Mucosa of rectum (tissue), 2 donors: ENCODE data around the gene LIN37.

Source experiments
- H3K27ac ChIP-seq, 2 donors: one replicate each; pipeline ENCODE4 v1.7.0; 2013; ENCODE audit warnings: inconsistent platforms in 2 of 2, low read depth in 2 of 2, low read length in 2 of 2
- H3K27me3 ChIP-seq, 2 donors: one replicate each; pipeline ENCODE4 v1.7.0; 2013; ENCODE audit warnings: low read length in 2 of 2; ENCODE audit not compliant: control insufficient read depth in 2 of 2, insufficient read depth in 2 of 2
- H3K36me3 ChIP-seq, 2 donors: one replicate each; pipeline ENCODE4 v1.7.0; 2013; ENCODE audit warnings: low read length in 2 of 2; ENCODE audit not compliant: control insufficient read depth in 2 of 2, insufficient read depth in 2 of 2
- H3K4me1 ChIP-seq, 2 donors: one replicate each; pipeline ENCODE4 v1.7.0; 2013; ENCODE audit warnings: low read length in 2 of 2, mild to moderate bottlenecking in 1 of 2; ENCODE audit not compliant: control insufficient read depth in 2 of 2, insufficient read depth in 2 of 2
- H3K4me3 ChIP-seq, 2 donors: one replicate each; pipeline ENCODE4 v1.7.0; 2013; ENCODE audit warnings: low read length in 2 of 2
- H3K9ac ChIP-seq, 2 donors: one replicate each; pipeline ENCODE4 v1.7.0; 2013; ENCODE audit warnings: low read length in 2 of 2, low read depth in 1 of 2, mild to moderate bottlenecking in 1 of 2
- H3K9me3 ChIP-seq, 2 donors: one replicate each; pipeline ENCODE4 v1.7.0; 2013; ENCODE audit warnings: low read length in 2 of 2; ENCODE audit not compliant: control insufficient read depth in 2 of 2
- donor health status: healthy.
- donor health status: Normal muscosa, but diverticular disease.

The LIN37 gene

DNA sequence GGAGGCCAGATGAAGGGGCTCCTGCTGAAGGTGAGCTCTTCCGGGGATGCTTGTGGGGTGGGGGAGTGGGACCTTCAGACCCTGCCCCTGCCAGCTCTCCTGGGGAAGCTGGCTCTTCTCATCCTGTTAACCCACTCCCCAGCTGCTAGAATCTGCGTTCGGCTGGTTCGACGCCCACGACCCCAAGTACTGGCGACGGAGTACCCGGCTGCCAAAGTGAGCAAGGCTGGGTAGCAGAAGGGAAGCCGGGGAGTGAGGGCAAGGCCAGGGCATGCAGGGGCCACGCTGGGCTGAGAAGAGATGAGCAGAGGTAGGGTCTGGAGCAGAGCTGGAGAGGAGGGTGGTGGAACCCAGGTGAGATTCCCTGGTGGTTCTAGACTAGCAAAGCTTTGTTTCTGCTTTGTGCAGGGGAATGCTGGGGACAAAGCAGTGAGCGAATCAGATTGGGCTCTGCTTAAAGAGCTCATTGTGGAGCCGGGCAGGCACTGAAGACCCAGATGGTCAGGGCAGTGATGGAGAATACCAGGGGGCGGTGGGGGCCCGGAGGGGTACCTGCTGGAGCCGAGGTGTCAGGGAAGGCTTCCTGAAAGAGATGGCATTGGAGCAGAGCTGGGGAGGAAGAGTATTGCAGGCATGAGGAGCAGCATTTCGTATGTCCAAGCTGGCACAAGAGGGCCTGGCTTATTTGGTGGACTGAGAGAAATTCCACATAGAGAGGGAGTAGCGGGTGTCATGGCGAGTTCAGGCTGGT is 20.2 kb upstream of the LIN37 start:
- peaks cover 87 to 89% of the 10 kb centered on the region in 2 donors for H3K36me3 ChIP-seq
- H3K9ac ChIP-seq = no peak overlapping the region
- no peaks in the 10 kb centered on the region for H3K4me1 ChIP-seq
- H3K4me3 ChIP-seq = no peak overlapping the region
- H3K27me3 ChIP-seq = no peaks in the 10 kb centered on the region
- no peak overlapping the region for H3K27ac ChIP-seq
- no peaks in the 10 kb centered on the region for H3K9me3 ChIP-seq

DNA sequence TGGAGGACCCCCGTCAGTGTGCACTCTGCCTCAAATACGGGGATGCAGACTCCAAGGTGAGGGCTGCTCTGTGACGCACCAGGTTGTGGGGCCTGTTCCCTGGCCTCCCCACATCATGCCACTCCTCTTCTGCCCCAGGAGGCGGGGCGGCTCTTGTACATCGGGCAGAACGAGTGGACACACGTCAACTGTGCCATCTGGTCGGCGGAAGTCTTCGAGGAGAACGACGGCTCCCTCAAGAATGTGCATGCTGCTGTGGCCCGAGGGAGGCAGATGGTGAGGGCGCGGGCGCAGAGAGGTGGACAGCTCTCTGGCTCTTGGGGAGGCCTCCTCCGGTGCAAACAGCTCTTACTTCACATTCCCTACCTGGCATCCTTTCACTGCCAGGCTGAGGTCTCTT is 19.4 kb upstream of the LIN37 start:
- Histone ChIP-seq H3K4me3 (no peak overlapping the region), H3K4me1 (no peaks in the 10 kb centered on the region), H3K36me3 (peaks cover 83% of the 10 kb centered on the region in 2 donors), H3K27ac (no peak overlapping the region), H3K9me3 (no peaks in the 10 kb centered on the region), H3K27me3 (no peaks in the 10 kb centered on the region), H3K9ac (no peak overlapping the region)

DNA sequence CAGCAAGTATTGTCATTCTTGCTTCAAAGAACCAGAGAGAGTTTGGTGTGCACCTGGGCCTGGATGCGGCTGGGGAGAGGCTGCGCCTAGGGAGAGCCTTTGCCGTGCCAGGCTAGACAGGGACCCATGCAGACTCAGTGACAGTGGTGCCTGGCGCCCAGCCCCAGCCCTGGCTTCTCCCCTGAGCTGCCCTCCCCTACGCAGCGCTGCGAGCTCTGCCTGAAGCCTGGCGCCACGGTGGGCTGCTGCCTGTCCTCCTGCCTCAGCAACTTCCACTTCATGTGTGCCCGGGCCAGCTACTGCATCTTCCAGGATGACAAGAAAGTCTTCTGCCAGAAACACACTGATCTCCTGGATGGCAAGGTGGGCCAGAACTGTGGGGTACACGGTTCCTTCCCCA is 18.6 kb upstream of the LIN37 start:
- H3K9me3 ChIP-seq = no peaks in the 10 kb centered on the region
- no peaks in the 10 kb centered on the region for H3K27me3 ChIP-seq
- no peak overlapping the region for H3K9ac ChIP-seq
- no peak overlapping the region for H3K4me3 ChIP-seq
- no peak overlapping the region for H3K27ac ChIP-seq
- no peaks in the 10 kb centered on the region for H3K4me1 ChIP-seq
- H3K36me3 ChIP-seq = peaks cover 81 to 82% of the 10 kb centered on the region in 2 donors

DNA sequence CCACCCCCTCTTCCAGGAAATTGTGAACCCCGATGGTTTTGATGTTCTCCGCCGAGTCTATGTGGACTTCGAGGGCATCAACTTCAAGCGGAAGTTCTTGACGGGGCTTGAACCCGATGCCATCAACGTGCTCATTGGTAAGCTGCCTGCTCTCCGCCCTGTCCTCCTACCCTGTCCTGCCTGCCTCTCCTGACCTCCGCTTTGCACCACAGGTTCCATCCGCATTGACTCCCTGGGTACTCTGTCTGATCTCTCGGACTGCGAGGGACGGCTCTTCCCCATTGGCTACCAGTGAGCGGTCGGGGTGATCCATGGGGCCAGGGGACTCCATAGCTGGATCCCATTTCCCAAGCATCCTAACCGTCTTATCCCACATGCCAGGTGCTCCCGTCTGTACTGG is 18.1 kb upstream of the LIN37 start:
- no peak overlapping the region for H3K27ac ChIP-seq
- H3K9ac ChIP-seq = no peak overlapping the region
- no peaks in the 10 kb centered on the region for H3K27me3 ChIP-seq
- H3K9me3 ChIP-seq = no peaks in the 10 kb centered on the region
- no peak overlapping the region for H3K4me3 ChIP-seq
- no peaks in the 10 kb centered on the region for H3K4me1 ChIP-seq
- H3K36me3 ChIP-seq = peaks cover 79 to 81% of the 10 kb centered on the region in 2 donors

DNA sequence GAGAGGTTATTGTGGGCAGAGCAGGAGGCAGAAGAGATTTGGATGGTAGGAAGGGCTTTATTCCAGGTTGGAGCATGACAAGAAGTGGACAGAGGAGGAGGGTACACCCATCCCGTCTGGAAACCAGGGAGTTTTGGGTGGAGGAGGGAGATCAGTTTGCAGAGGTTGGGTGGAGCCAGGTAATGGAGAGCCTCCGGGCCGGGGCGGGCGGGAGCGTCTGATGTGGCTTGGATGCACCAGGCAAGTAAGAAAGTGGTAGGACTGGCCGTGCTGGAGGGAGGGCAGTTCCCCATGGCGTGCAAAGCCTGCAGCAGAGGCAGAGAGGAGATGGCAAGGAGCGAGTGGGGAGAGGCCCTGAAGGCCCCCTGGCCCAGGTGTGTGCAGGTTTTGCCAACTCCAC is 17.0 kb upstream of the LIN37 start:
- H3K4me3 ChIP-seq = no peak overlapping the region
- no peak overlapping the region for H3K9ac ChIP-seq
- H3K9me3 ChIP-seq = no peaks in the 10 kb centered on the region
- H3K27me3 ChIP-seq = no peaks in the 10 kb centered on the region
- H3K4me1 ChIP-seq = no peaks in the 10 kb centered on the region
- H3K27ac ChIP-seq = no peak overlapping the region
- H3K36me3 ChIP-seq = peaks cover 74 to 75% of the 10 kb centered on the region in 2 donors

DNA sequence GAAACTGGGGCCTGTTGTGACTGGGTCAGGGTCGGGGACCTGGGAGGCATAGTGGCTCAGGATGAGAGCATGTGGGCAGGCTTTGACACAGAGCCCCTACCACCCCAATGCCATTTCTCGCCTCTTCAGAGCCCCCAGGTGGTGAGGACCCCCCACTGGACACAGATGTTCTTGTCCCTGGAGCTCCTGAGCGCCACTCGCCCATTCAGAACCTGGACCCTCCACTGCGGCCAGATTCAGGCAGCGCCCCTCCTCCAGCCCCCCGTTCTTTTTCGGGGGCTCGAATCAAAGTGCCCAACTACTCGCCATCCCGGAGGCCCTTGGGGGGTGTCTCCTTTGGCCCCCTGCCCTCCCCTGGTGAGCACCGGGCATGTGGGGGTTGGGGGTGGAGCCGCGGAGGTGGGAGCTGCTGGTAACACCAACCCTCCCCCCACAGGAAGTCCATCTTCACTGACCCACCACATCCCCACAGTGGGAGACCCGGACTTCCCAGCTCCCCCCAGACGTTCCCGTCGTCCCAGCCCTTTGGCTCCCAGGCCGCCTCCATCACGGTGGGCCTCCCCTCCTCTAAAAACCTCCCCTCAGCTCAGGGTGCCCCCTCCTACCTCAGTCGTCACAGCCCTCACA is 16.5 kb upstream of the LIN37 start:
- H3K36me3 ChIP-seq = peaks cover 71 to 77% of the 10 kb centered on the region in 2 donors
- H3K4me3 ChIP-seq = no peak overlapping the region
- H3K4me1 ChIP-seq = no peaks in the 10 kb centered on the region
- H3K27ac ChIP-seq = no peak overlapping the region
- H3K27me3 ChIP-seq = no peaks in the 10 kb centered on the region
- H3K9me3 ChIP-seq = no peaks in the 10 kb centered on the region
- no peak overlapping the region for H3K9ac ChIP-seq

DNA sequence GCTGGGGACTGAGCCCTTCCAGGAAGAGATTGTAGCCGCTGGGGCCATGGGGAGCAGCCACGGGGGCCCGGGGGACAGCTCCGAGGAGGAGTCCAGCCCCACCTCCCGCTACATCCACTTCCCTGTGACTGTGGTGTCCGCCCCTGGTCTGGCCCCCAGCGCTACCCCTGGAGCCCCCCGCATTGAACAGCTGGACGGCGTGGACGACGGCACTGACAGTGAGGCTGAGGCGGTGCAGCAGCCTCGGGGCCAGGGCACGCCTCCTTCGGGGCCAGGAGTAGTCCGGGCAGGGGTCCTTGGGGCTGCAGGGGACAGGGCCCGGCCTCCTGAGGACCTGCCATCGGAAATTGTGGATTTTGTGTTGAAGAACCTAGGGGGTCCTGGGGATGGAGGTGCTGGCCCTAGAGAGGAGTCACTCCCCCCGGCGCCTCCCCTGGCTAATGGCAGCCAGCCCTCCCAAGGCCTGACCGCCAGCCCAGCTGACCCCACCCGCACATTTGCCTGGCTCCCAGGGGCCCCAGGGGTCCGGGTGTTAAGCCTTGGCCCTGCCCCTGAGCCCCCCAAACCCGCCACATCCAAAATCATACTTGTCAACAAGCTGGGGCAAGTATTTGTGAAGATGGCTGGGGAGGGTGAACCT is 15.7 kb upstream of the LIN37 start:
- Histone ChIP-seq H3K4me3 (no peak overlapping the region), H3K9ac (no peak overlapping the region), H3K4me1 (no peaks in the 10 kb centered on the region), H3K9me3 (no peaks in the 10 kb centered on the region), H3K36me3 (peaks cover 66 to 72% of the 10 kb centered on the region in 2 donors), H3K27ac (no peak overlapping the region), H3K27me3 (no peaks in the 10 kb centered on the region)

DNA sequence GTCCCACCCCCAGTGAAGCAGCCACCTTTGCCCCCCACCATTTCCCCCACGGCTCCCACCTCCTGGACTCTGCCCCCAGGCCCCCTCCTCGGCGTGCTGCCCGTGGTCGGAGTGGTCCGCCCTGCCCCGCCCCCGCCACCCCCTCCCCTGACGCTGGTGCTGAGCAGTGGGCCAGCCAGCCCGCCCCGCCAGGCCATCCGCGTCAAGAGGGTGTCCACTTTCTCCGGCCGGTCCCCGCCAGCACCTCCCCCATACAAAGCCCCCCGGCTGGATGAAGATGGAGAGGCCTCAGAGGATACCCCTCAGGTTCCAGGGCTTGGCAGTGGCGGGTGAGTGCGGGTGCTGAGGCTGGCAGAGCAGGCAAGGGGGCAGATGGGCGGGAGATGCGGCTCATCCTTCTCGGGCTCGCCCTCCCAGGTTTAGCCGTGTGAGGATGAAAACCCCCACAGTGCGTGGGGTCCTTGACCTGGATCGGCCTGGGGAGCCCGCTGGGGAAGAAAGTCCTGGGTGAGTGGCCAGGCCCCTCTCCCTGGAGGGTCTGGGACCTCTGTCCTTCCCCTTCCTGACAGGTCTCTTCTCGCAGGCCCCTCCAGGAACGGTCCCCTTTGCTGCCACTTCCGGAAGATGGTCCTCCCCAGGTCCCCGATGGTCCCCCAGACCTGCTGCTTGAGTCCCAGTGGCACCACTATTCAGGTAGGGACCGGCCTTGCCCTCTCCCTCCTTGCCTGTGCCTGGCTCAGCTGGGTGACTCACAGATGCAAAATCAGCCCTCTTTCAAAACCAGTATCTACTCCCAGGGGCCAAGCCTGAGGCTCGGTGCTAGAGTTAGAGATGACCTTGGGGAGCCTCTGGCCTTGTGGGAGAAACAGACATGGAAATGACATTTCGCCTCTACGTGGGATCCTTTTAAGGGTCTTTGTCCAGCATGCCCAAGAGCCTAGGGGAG is 14.9 kb upstream of the LIN37 start:
- H3K27ac ChIP-seq = no peak overlapping the region
- no peak overlapping the region for H3K4me3 ChIP-seq
- H3K9me3 ChIP-seq = no peaks in the 10 kb centered on the region
- no peaks in the 10 kb centered on the region for H3K4me1 ChIP-seq
- no peaks in the 10 kb centered on the region for H3K27me3 ChIP-seq
- peaks cover 65 to 73% of the 10 kb centered on the region in 2 donors for H3K36me3 ChIP-seq
- H3K9ac ChIP-seq = no peak overlapping the region

DNA sequence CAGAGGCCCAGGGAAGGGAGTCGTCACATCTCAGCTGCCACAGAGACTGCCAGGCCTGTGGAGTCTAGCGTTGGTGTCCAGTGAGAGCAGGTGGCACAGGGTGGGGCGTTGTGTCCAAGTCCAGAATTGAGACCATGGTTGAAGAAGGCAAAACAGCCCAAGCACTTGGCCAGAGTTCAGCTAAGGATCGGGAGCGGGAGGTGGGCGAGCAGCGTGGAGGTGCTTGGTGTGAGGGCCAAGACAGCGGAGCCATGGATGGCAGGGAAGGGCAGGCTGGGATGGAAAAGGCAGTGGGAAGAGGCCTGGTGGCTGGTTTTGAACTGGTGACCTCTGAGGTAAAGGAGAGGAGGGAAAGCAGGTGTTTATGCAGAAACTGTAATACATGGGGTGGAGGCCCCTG is 14.1 kb upstream of the LIN37 start:
- Histone ChIP-seq H3K4me3 (no peak overlapping the region), H3K36me3 (peaks cover 59 to 73% of the 10 kb centered on the region in 2 donors), H3K27ac (no peak overlapping the region), H3K9ac (no peak overlapping the region), H3K9me3 (no peaks in the 10 kb centered on the region), H3K4me1 (no peaks in the 10 kb centered on the region), H3K27me3 (no peaks in the 10 kb centered on the region)
